ENCODE measurements around the gene CCL24. TPM values are rescaled to one million over a fixed set of nuclear protein-coding genes. Genes with fewer than 3 reads are reported as not detected.

Gene CCL24
- total and polyA plus RNA-seq, 2 donors (not counting 1 experiment from before 2014, with no cell fraction given), result not detected

- H3K9ac ChIP-seq (ENCODE audit: insufficient read depth, low read length), result no peak overlapping the region
- no peak overlapping the region for H3K4me2 ChIP-seq (ENCODE audit: extremely low read depth, insufficient read depth, low read length)
- no peaks in the 10 kb centered on the region for H4K20me1 ChIP-seq (ENCODE audit: control insufficient read depth, extremely low read depth, insufficient read depth, low read length)
- no peak overlapping the region for H3K27ac ChIP-seq (ENCODE audit: insufficient read depth, low read length)
- H3K27me3 ChIP-seq (ENCODE audit: control insufficient read depth, insufficient read depth, low read length), result no peaks in the 10 kb centered on the region
- H3K9me3 ChIP-seq (ENCODE audit: control insufficient read depth, insufficient read depth, low read depth, low read length), result no peaks in the 10 kb centered on the region
- TF ChIP-seq CTCF (conservative IDR thresholded peaks at IDR 0.05 in 1 of 2, IDR thresholded peaks at IDR 0.05 in 1 of 2; ENCODE audit: low read depth in 1 of 2, low read length in 2 of 2) (no peak), EZH2 (IDR thresholded peaks at IDR 0.05; ENCODE audit: low read length, missing control alignments) (no peak)
- no peak for DNase-seq (ENCODE audit: low read depth in 2 of 2)
- H3K79me2 ChIP-seq (ENCODE audit: control insufficient read depth, insufficient read depth, low read length), result no peaks in the 10 kb centered on the region
- no peaks in the 10 kb centered on the region for H3K36me3 ChIP-seq (ENCODE audit: control insufficient read depth, insufficient read depth, low read length)
- no peak overlapping the region for H3K4me3 ChIP-seq (replicated peaks in 1 of 4; ENCODE audit: control extremely low read depth in 1 of 4, insufficient read depth in 1 of 4, low read depth in 3 of 4, low read length in 4 of 4)
- H3K4me1 ChIP-seq (ENCODE audit: control insufficient read depth, extremely low read depth, insufficient read depth, low read length), result no peaks in the 10 kb centered on the region
- no peak overlapping the region for H2AFZ ChIP-seq (ENCODE audit: low read length)
Measured at GRCh38 chr7:75823198-75823910, 9.7 kb upstream of the CCL24 start.

- Histone ChIP-seq H3K27me3 (ENCODE audit: control insufficient read depth, insufficient read depth, low read length) (no peaks in the 10 kb centered on the region), H3K9me3 (ENCODE audit: control insufficient read depth, insufficient read depth, low read depth, low read length) (no peaks in the 10 kb centered on the region), H2AFZ (ENCODE audit: low read length) (no peak overlapping the region), H3K9ac (ENCODE audit: insufficient read depth, low read length) (no peak overlapping the region), H3K27ac (ENCODE audit: insufficient read depth, low read length) (no peak overlapping the region), H3K4me3 (replicated peaks in 1 of 4; ENCODE audit: control extremely low read depth in 1 of 4, insufficient read depth in 1 of 4, low read depth in 3 of 4, low read length in 4 of 4) (no peak overlapping the region), H3K36me3 (ENCODE audit: control insufficient read depth, insufficient read depth, low read length) (no peaks in the 10 kb centered on the region), H3K79me2 (ENCODE audit: control insufficient read depth, insufficient read depth, low read length) (no peaks in the 10 kb centered on the region), H3K4me1 (ENCODE audit: control insufficient read depth, extremely low read depth, insufficient read depth, low read length) (no peaks in the 10 kb centered on the region), H4K20me1 (ENCODE audit: control insufficient read depth, extremely low read depth, insufficient read depth, low read length) (no peaks in the 10 kb centered on the region), H3K4me2 (ENCODE audit: extremely low read depth, insufficient read depth, low read length) (no peak overlapping the region)
- TF ChIP-seq CTCF (conservative IDR thresholded peaks at IDR 0.05 in 1 of 2, IDR thresholded peaks at IDR 0.05 in 1 of 2; ENCODE audit: low read depth in 1 of 2, low read length in 2 of 2) (no peak), EZH2 (IDR thresholded peaks at IDR 0.05; ENCODE audit: low read length, missing control alignments) (no peak)
- DNase-seq (ENCODE audit: low read depth in 2 of 2), result no peak
Measured at GRCh38 chr7:75820688-75821087, 7.1 kb upstream of the CCL24 start.

GRCh38 chr7:75819711-75820110 lies 6.1 kb upstream of the CCL24 start:
- TF ChIP-seq EZH2 (IDR thresholded peaks at IDR 0.05; ENCODE audit: low read length, missing control alignments) (no peak), CTCF (conservative IDR thresholded peaks at IDR 0.05 in 1 of 2, IDR thresholded peaks at IDR 0.05 in 1 of 2; ENCODE audit: low read depth in 1 of 2, low read length in 2 of 2) (no peak)
- H3K9ac ChIP-seq (ENCODE audit: insufficient read depth, low read length), result no peak overlapping the region
- no peak overlapping the region for H3K4me2 ChIP-seq (ENCODE audit: extremely low read depth, insufficient read depth, low read length)

More at GRCh38 chr7:75819711-75820110, 6.1 kb upstream of the CCL24 start:
- H3K79me2 ChIP-seq (ENCODE audit: control insufficient read depth, insufficient read depth, low read length), result no peaks in the 10 kb centered on the region
- H3K36me3 ChIP-seq (ENCODE audit: control insufficient read depth, insufficient read depth, low read length), result no peaks in the 10 kb centered on the region
- H3K27ac ChIP-seq (ENCODE audit: insufficient read depth, low read length), result no peak overlapping the region
- H3K27me3 ChIP-seq (ENCODE audit: control insufficient read depth, insufficient read depth, low read length), result peaks cover 3% of the 10 kb centered on the region
- no peak overlapping the region for H3K4me3 ChIP-seq (replicated peaks in 1 of 4; ENCODE audit: control extremely low read depth in 1 of 4, insufficient read depth in 1 of 4, low read depth in 3 of 4, low read length in 4 of 4)
- no peaks in the 10 kb centered on the region for H3K9me3 ChIP-seq (ENCODE audit: control insufficient read depth, insufficient read depth, low read depth, low read length)
- no peaks in the 10 kb centered on the region for H3K4me1 ChIP-seq (ENCODE audit: control insufficient read depth, extremely low read depth, insufficient read depth, low read length)
- no peaks in the 10 kb centered on the region for H4K20me1 ChIP-seq (ENCODE audit: control insufficient read depth, extremely low read depth, insufficient read depth, low read length)
- no peak for DNase-seq (ENCODE audit: low read depth in 2 of 2)
- no peak overlapping the region for H2AFZ ChIP-seq (ENCODE audit: low read length)
